GM12878 (cell line): Measurements from ENCODE around the gene TSPYL2. TPM values are rescaled to one million over a fixed set of nuclear protein-coding genes. Genes with fewer than 3 reads are reported as not detected.

Experiments
- ATF2 ChIP-seq: IDR thresholded peaks from 2 replicates; pipeline ENCODE4 v1.6.1; 2012; ENCODE audit warnings: low read length, inconsistent platforms
- ATF3 ChIP-seq: IDR thresholded peaks from 2 replicates; pipeline ENCODE4 v1.6.1; 2011; ENCODE audit warnings: low read depth, mild to moderate bottlenecking, low read length, moderate library complexity, borderline replicate concordance; ENCODE audit errors: extremely low read depth
- IKZF1 ChIP-seq: fragments of 450-650 bp; conservative IDR thresholded peaks from 2 replicates; pipeline ENCODE4 v1.6.1; 2017; ENCODE audit warnings: antibody characterized with exemption, mild to moderate bottlenecking
- JUNB ChIP-seq: IDR thresholded peaks from 2 replicates; pipeline ENCODE4 v1.6.1; 2016; ENCODE audit warnings: antibody characterized with exemption, mild to moderate bottlenecking
- NKRF ChIP-seq: fragments of 450-650 bp; conservative IDR thresholded peaks from 2 replicates; pipeline ENCODE4 v1.6.1; 2017; ENCODE audit warnings: mild to moderate bottlenecking, moderate library complexity
- NR2C1 ChIP-seq: fragments of 450-650 bp; IDR thresholded peaks from 2 replicates; pipeline ENCODE4 v1.6.1; 2017; ENCODE audit warnings: antibody characterized with exemption, mild to moderate bottlenecking, moderate library complexity
- NR2C2 ChIP-seq: IDR thresholded peaks from 2 replicates; pipeline ENCODE4 v1.6.1; 2011; ENCODE audit warnings: borderline replicate concordance, low read depth; ENCODE audit not compliant: control insufficient read depth, insufficient read length
- SUZ12 ChIP-seq: fragments of 200-600 bp; sonication (generic); IDR thresholded peaks from one replicate; pipeline ENCODE4 v1.6.1; 2018; ENCODE audit warnings: antibody characterized with exemption, mild to moderate bottlenecking; ENCODE audit not compliant: unreplicated experiment
- USF1 ChIP-seq: IDR thresholded peaks from 2 replicates; pipeline ENCODE4 v1.6.1; 2011; ENCODE audit warnings: borderline replicate concordance, low read depth, mild to moderate bottlenecking, moderate library complexity, mixed read lengths, low read length; ENCODE audit not compliant: insufficient read depth; ENCODE audit errors: extremely low read length
- polyA plus RNA-seq, 11 experiments: library from polyadenylated mRNA; depleted of rRNA in 4 of 11; unstranded in 6 of 11; stranded (reverse) in 5 of 11; fragments of >200 nt; fragmentation: Nextera tagmentation in 4 of 11; fragmentation: Illumina TruSeq in 1 of 11; extraction: Ambion mirVana in 4 of 11; extraction: Trizol in 1 of 11; gene quantifications; 1 replicate in 1 of 11; 2 replicates in 10 of 11; pipeline versions ENCODE4 v1.2.1 to v1.2.3, GENCODE V29; 2011 to 2016; ENCODE audit warnings: inconsistent platforms in 2 of 11, missing spikeins in 2 of 11, low read depth in 1 of 11
- total RNA-seq, 4 experiments: library from RNA; depleted of rRNA in 3 of 4; stranded (reverse); fragments of >200 nt in 3 of 4; fragmentation: Illumina TruSeq in 1 of 4; extraction: Trizol in 1 of 4; gene quantifications; 2 replicates each; pipeline versions ENCODE4 v1.2.1 to v1.2.3, GENCODE V29; 2013 to 2021
- TF ChIP-seq, protein P1 (sequence below): IDR thresholded peaks from 2 replicates; pipeline ENCODE4 v1.6.1; 2012; ENCODE audit warnings: mild to moderate bottlenecking, low read depth, low read length
- TF ChIP-seq, protein P2 (sequence below): fragments of 150-350 bp; IDR thresholded peaks from 2 replicates; pipeline ENCODE4 v1.6.1; 2014; ENCODE audit warnings: mild to moderate bottlenecking, low read depth, low read length

TSPYL2 gene
- total and polyA plus RNA-seq, 10 of the 15 experiments (the other 5 are each of a cell fraction or from before 2014, with no cell fraction given), result 0.53 to 24.6 (median 14.5) TPM

- TF ChIP-seq NKRF (no peak), SUZ12 (no peak), USF1 (no peak), NR2C1 (no peak), ATF3 (no peak), ATF2 (no peak), JUNB (no peak), IKZF1 (no peak), NR2C2 (no peak)
- TF ChIP-seq, protein P1, sequence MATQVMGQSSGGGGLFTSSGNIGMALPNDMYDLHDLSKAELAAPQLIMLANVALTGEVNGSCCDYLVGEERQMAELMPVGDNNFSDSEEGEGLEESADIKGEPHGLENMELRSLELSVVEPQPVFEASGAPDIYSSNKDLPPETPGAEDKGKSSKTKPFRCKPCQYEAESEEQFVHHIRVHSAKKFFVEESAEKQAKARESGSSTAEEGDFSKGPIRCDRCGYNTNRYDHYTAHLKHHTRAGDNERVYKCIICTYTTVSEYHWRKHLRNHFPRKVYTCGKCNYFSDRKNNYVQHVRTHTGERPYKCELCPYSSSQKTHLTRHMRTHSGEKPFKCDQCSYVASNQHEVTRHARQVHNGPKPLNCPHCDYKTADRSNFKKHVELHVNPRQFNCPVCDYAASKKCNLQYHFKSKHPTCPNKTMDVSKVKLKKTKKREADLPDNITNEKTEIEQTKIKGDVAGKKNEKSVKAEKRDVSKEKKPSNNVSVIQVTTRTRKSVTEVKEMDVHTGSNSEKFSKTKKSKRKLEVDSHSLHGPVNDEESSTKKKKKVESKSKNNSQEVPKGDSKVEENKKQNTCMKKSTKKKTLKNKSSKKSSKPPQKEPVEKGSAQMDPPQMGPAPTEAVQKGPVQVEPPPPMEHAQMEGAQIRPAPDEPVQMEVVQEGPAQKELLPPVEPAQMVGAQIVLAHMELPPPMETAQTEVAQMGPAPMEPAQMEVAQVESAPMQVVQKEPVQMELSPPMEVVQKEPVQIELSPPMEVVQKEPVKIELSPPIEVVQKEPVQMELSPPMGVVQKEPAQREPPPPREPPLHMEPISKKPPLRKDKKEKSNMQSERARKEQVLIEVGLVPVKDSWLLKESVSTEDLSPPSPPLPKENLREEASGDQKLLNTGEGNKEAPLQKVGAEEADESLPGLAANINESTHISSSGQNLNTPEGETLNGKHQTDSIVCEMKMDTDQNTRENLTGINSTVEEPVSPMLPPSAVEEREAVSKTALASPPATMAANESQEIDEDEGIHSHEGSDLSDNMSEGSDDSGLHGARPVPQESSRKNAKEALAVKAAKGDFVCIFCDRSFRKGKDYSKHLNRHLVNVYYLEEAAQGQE, result no peak
- TF ChIP-seq, protein P2, sequence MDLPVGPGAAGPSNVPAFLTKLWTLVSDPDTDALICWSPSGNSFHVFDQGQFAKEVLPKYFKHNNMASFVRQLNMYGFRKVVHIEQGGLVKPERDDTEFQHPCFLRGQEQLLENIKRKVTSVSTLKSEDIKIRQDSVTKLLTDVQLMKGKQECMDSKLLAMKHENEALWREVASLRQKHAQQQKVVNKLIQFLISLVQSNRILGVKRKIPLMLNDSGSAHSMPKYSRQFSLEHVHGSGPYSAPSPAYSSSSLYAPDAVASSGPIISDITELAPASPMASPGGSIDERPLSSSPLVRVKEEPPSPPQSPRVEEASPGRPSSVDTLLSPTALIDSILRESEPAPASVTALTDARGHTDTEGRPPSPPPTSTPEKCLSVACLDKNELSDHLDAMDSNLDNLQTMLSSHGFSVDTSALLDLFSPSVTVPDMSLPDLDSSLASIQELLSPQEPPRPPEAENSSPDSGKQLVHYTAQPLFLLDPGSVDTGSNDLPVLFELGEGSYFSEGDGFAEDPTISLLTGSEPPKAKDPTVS, result no peak
These were observed 17.1 kb upstream of the TSPYL2 start (continued) for GRCh38 chrX:53065104-53065503.
